ENCODE data around the gene ZDHHC14.

The ZDHHC14 gene

GRCh38 chr6:157597461-157598312, 216.7 kb downstream of the ZDHHC14 start:
- TF ChIP-seq, protein P1, sequence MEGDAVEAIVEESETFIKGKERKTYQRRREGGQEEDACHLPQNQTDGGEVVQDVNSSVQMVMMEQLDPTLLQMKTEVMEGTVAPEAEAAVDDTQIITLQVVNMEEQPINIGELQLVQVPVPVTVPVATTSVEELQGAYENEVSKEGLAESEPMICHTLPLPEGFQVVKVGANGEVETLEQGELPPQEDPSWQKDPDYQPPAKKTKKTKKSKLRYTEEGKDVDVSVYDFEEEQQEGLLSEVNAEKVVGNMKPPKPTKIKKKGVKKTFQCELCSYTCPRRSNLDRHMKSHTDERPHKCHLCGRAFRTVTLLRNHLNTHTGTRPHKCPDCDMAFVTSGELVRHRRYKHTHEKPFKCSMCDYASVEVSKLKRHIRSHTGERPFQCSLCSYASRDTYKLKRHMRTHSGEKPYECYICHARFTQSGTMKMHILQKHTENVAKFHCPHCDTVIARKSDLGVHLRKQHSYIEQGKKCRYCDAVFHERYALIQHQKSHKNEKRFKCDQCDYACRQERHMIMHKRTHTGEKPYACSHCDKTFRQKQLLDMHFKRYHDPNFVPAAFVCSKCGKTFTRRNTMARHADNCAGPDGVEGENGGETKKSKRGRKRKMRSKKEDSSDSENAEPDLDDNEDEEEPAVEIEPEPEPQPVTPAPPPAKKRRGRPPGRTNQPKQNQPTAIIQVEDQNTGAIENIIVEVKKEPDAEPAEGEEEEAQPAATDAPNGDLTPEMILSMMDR (IDR thresholded peaks at IDR 0.05; ENCODE audit: poor library complexity, severe bottlenecking), result peak; percentile 72
- no peaks in the 10 kb centered on the region for H3K4me1 ChIP-seq (ENCODE audit: insufficient read depth, poor library complexity, severe bottlenecking)
- ATAC-seq (ENCODE audit: low read depth) (peak; percentile 68), DNase-seq (ENCODE audit: low spot score) (no peak)
- no peaks in the 10 kb centered on the region for H3K9me3 ChIP-seq (ENCODE audit: severe bottlenecking)
- H3K36me3 ChIP-seq (ENCODE audit: low read depth), result no peaks in the 10 kb centered on the region
- no peak overlapping the region for H3K4me3 ChIP-seq (ENCODE audit: severe bottlenecking)
- no peak overlapping the region for H3K27ac ChIP-seq (ENCODE audit: poor library complexity, severe bottlenecking)
- H3K27me3 ChIP-seq (ENCODE audit: insufficient read depth, poor library complexity, severe bottlenecking), result no peaks in the 10 kb centered on the region

- TF ChIP-seq, protein P1 (IDR thresholded peaks at IDR 0.05; ENCODE audit: poor library complexity, severe bottlenecking), result no peak
- ATAC-seq (ENCODE audit: low read depth) (no peak), DNase-seq (ENCODE audit: low spot score) (no peak)
- no peaks in the 10 kb centered on the region for H3K4me1 ChIP-seq (ENCODE audit: insufficient read depth, poor library complexity, severe bottlenecking)
- H3K9me3 ChIP-seq (ENCODE audit: severe bottlenecking), result no peaks in the 10 kb centered on the region
- no peaks in the 10 kb centered on the region for H3K36me3 ChIP-seq (ENCODE audit: low read depth)
- no peak overlapping the region for H3K4me3 ChIP-seq (ENCODE audit: severe bottlenecking)
- no peak overlapping the region for H3K27ac ChIP-seq (ENCODE audit: poor library complexity, severe bottlenecking)
- H3K27me3 ChIP-seq (ENCODE audit: insufficient read depth, poor library complexity, severe bottlenecking), result no peaks in the 10 kb centered on the region
Observed at GRCh38 chr6:157599191-157599590, 218.2 kb downstream of the ZDHHC14 start.

DNA sequence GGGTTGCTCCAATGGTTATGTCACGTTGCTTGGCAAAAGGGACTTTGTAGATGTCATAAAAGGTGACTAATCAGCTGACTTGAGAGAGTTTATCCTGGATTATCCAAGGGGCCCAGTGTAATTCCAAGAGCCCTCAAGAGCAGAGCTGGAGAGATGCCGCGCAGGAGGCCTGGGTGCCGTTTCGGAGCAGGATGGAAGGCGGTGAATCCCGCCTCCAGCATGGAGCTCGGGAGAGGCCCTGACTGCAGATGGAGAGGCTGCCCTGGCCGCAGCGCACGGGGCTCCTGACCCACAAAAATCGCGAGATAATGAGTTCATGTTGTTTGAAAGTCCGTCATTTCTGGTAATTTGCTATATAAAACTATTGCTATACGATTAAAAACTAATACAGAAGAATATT, 219.8 kb downstream of the ZDHHC14 start:
- H3K4me1 ChIP-seq (ENCODE audit: insufficient read depth, poor library complexity, severe bottlenecking), result no peaks in the 10 kb centered on the region
- no peak for ATAC-seq (ENCODE audit: low read depth)
- H3K36me3 ChIP-seq (ENCODE audit: low read depth), result no peaks in the 10 kb centered on the region
- TF ChIP-seq, protein P1 (IDR thresholded peaks at IDR 0.05; ENCODE audit: poor library complexity, severe bottlenecking), result no peak
- H3K27me3 ChIP-seq (ENCODE audit: insufficient read depth, poor library complexity, severe bottlenecking), result no peaks in the 10 kb centered on the region
- no peaks in the 10 kb centered on the region for H3K9me3 ChIP-seq (ENCODE audit: severe bottlenecking)
- H3K27ac ChIP-seq (ENCODE audit: poor library complexity, severe bottlenecking), result no peak overlapping the region
- no peak for DNase-seq (ENCODE audit: low spot score)
- no peak overlapping the region for H3K4me3 ChIP-seq (ENCODE audit: severe bottlenecking)

DNA sequence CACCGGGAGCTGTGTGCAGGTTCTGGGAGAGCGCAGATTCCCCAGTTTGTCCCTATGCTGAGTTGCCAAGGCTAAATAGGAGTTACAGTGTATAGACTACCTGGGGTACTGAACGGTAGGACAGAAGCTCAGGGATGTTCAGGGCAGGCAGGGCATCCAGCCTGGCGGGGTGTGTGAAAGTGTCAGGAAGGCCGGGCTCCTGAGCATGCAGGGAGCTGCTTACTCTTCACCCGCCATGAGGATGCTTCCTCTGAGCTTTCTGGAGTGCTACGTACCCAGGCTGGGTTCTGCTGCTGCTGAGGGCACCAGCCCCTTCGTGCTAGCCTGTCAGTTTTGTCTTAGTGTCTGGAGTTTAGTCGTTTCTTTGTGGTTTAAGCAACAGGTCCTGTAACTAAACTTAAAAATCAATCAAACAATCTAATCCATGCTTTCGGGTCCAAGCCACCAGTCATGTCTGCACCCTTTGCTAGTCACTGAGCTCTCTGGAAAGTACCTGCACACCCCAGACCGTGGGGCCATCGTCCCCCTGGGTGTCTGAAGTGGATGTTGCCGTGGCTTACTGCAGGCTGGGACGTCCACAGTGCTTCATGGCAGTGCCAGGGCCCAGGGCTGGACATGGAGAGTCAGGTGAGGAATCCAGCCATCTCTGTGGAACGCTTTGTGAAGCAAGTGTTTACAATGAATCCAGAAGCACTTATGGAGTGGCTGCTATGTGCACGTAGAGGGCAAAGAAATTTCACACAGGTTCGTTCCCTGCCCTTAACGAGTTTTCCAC, 221.7 kb downstream of the ZDHHC14 start:
- H3K27me3 ChIP-seq (ENCODE audit: insufficient read depth, poor library complexity, severe bottlenecking), result no peaks in the 10 kb centered on the region
- no peaks in the 10 kb centered on the region for H3K4me1 ChIP-seq (ENCODE audit: insufficient read depth, poor library complexity, severe bottlenecking)
- TF ChIP-seq, protein P1 (IDR thresholded peaks at IDR 0.05; ENCODE audit: poor library complexity, severe bottlenecking), result no peak
- no peaks in the 10 kb centered on the region for H3K36me3 ChIP-seq (ENCODE audit: low read depth)
- no peaks in the 10 kb centered on the region for H3K9me3 ChIP-seq (ENCODE audit: severe bottlenecking)
- ATAC-seq (ENCODE audit: low read depth) (no peak), DNase-seq (ENCODE audit: low spot score) (no peak)
- no peak overlapping the region for H3K27ac ChIP-seq (ENCODE audit: poor library complexity, severe bottlenecking)
- no peak overlapping the region for H3K4me3 ChIP-seq (ENCODE audit: severe bottlenecking)
